Limb (tissue), 2 donors: Measurements from ENCODE around the gene PDIK1L.
A peak's percentile ranks its signal among the peaks of the same experiment; 100 is the strongest.

Source experiments
- DNase-seq, 2 donors: peaks; one replicate each; pipeline ENCODE4 v3.0.0-alpha.2; 2016; ENCODE audit errors: extremely low spot score in 2 of 2

The PDIK1L gene

GRCh38 chr1:26111530-26112406 lies at the start of gene PDIK1L:
PDIK1L (plus strand) TSS chr1:26111824; CDS start chr1:26114309, 2,485 bp downstream.
- peak; percentile 93 to 98 for DNase-seq

GRCh38 chr1:26064553-26064952 lies 47.1 kb upstream of the PDIK1L start:
- DNase-seq, result no peak

GRCh38 chr1:26066160-26066559 lies 45.5 kb upstream of the PDIK1L start:
- no peak for DNase-seq

- DNase-seq, result no peak
Measured at GRCh38 chr1:26066857-26067256, 44.8 kb upstream of the PDIK1L start.

GRCh38 chr1:26067432-26067911 lies 44.2 kb upstream of the PDIK1L start, which contains the start of gene TRIM63:
TRIM63 (minus strand) TSS chr1:26067630; CDS start chr1:26067494, 136 bp downstream.
- peak in 1 of 2 donors; percentile 16 for DNase-seq

GRCh38 chr1:26069941-26070295 lies 41.7 kb upstream of the PDIK1L start:
- DNase-seq, result no peak

- DNase-seq, result no peak
Measured at GRCh38 chr1:26070296-26070962, 41.2 kb upstream of the PDIK1L start.

GRCh38 chr1:26070963-26071342 lies 40.7 kb upstream of the PDIK1L start:
- DNase-seq, result no peak

GRCh38 chr1:26072305-26072704 lies 39.3 kb upstream of the PDIK1L start:
- no peak for DNase-seq

GRCh38 chr1:26075421-26076144 lies 36.0 kb upstream of the PDIK1L start:
- DNase-seq, result no peak

GRCh38 chr1:26077524-26077923 lies 34.1 kb upstream of the PDIK1L start:
- no peak for DNase-seq

- DNase-seq, result no peak
Measured at GRCh38 chr1:26078286-26079177, 33.1 kb upstream of the PDIK1L start.

GRCh38 chr1:26079178-26079563 lies 32.5 kb upstream of the PDIK1L start:
- no peak for DNase-seq

GRCh38 chr1:26079960-26080814 lies 31.4 kb upstream of the PDIK1L start:
- no peak for DNase-seq

- DNase-seq, result no peak
Measured at GRCh38 chr1:26081267-26082019, 30.2 kb upstream of the PDIK1L start.

- DNase-seq, result no peak
Measured at GRCh38 chr1:26082020-26082350, 29.6 kb upstream of the PDIK1L start.

- DNase-seq, result no peak
Measured at GRCh38 chr1:26083208-26083607, 28.4 kb upstream of the PDIK1L start.

- DNase-seq, result no peak
Measured at GRCh38 chr1:26084091-26084561, 27.5 kb upstream of the PDIK1L start.

GRCh38 chr1:26084844-26085243 lies 26.8 kb upstream of the PDIK1L start:
- DNase-seq, result no peak
